Right lobe of liver (tissue), 4 donors: ENCODE measurements around the gene STK4.

ENCODE experiments used
- POLR2A ChIP-seq: fragments of 450-650 bp; IDR thresholded peaks from one replicate; pipeline ENCODE4 v1.6.1; 2017; ENCODE audit warnings: antibody characterized with exemption, mild to moderate bottlenecking
- TF ChIP-seq, protein P1 (sequence below), 4 donors: fragments of 200-600 bp in 3 of 4; fragments of 450-650 bp in 1 of 4; IDR thresholded peaks; one replicate each; pipeline versions ENCODE4 v1.5.1 to v1.8.0; 2016 to 2022; ENCODE audit warnings: antibody characterized with exemption in 4 of 4, mild to moderate bottlenecking in 2 of 4
- donor health status: DM: no; HTN: no; CAD: no.
- donor health status: DM: no; HTN: no; CAD: no.
- donor health status: DM: no; HTN: yes; CAD: no.

DNA sequence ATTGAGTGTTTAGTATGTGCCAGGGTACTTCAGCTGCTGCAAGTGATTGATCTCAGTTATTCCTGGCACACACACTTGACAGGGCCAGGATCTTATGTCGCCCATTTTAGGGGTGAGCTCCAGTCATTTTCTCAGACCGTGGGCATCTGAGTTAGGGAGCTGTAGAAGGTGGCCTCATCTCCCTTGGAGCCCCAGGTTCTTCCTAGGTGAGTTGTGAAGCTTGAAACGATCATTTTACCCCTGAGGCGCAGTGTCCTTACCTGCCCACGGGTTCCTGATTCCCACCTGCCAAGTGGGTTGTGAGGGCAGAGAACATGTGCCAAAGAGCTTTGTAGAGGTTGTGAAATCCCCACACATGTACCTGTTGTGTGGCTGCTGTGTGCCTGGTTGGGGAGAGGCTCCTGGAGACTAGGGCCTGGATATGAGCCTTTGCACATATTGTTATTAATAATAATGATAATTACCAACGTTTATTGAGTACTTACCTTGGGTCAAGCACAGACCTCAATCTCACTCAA is 135.1 kb downstream of the STK4 start:
- TF ChIP-seq, protein P1, sequence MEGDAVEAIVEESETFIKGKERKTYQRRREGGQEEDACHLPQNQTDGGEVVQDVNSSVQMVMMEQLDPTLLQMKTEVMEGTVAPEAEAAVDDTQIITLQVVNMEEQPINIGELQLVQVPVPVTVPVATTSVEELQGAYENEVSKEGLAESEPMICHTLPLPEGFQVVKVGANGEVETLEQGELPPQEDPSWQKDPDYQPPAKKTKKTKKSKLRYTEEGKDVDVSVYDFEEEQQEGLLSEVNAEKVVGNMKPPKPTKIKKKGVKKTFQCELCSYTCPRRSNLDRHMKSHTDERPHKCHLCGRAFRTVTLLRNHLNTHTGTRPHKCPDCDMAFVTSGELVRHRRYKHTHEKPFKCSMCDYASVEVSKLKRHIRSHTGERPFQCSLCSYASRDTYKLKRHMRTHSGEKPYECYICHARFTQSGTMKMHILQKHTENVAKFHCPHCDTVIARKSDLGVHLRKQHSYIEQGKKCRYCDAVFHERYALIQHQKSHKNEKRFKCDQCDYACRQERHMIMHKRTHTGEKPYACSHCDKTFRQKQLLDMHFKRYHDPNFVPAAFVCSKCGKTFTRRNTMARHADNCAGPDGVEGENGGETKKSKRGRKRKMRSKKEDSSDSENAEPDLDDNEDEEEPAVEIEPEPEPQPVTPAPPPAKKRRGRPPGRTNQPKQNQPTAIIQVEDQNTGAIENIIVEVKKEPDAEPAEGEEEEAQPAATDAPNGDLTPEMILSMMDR (IDR thresholded peaks at IDR 0.05), result no peak
- TF ChIP-seq POLR2A, result no peak
